Liver (tissue), 9 donors: ENCODE data around the gene SLC10A4. TPM values are rescaled to one million over a fixed set of nuclear protein-coding genes. Genes with fewer than 3 reads are reported as not detected.

Experiments used
- DNase-seq: peaks from one replicate; pipeline ENCODE4 v3.0.0-alpha.2; 2017; ENCODE audit warnings: low spot score
- H3K27ac ChIP-seq, 2 donors: one replicate each; pipeline ENCODE4 v1.7.0; 2013; ENCODE audit warnings: inconsistent platforms in 2 of 2, low read length in 2 of 2, control low read depth in 1 of 2, low read depth in 1 of 2, mild to moderate bottlenecking in 1 of 2
- H3K27me3 ChIP-seq, 4 donors: one replicate each; pipeline versions ENCODE4 v1.6.1 to v1.7.0; 2013; ENCODE audit warnings: low read length in 3 of 4, inconsistent platforms in 1 of 4, mild to moderate bottlenecking in 1 of 4, moderate library complexity in 1 of 4; ENCODE audit not compliant: control insufficient read depth in 4 of 4, insufficient read depth in 4 of 4
- H3K36me3 ChIP-seq, 4 donors: one replicate each; pipeline versions ENCODE4 v1.6.1 to v1.7.0; 2013; ENCODE audit warnings: low read length in 3 of 4, mild to moderate bottlenecking in 3 of 4, low read depth in 1 of 4, moderate library complexity in 1 of 4; ENCODE audit not compliant: control insufficient read depth in 4 of 4, insufficient read depth in 3 of 4
- H3K4me1 ChIP-seq, 4 donors: one replicate each; pipeline versions ENCODE4 v1.6.1 to v1.7.0; 2013; ENCODE audit warnings: low read length in 3 of 4, mild to moderate bottlenecking in 3 of 4, moderate library complexity in 1 of 4; ENCODE audit not compliant: control insufficient read depth in 4 of 4, insufficient read depth in 4 of 4
- H3K4me3 ChIP-seq, 3 donors: one replicate each; pipeline versions ENCODE4 v1.6.1 to v1.7.0; 2013; ENCODE audit warnings: low read length in 3 of 3, control low read depth in 1 of 3, low read depth in 1 of 3, mild to moderate bottlenecking in 1 of 3
- H3K9ac ChIP-seq, 2 donors: one replicate each; pipeline ENCODE4 v1.7.0; 2013; ENCODE audit warnings: low read length in 2 of 2, mild to moderate bottlenecking in 2 of 2, moderate library complexity in 2 of 2, control low read depth in 1 of 2, low read depth in 1 of 2
- H3K9me3 ChIP-seq, 4 donors: one replicate each; pipeline versions ENCODE4 v1.6.1 to v1.7.0; 2013; ENCODE audit warnings: low read length in 3 of 4; ENCODE audit not compliant: control insufficient read depth in 4 of 4
- ATF3 ChIP-seq: IDR thresholded peaks from 2 replicates; pipeline ENCODE4 v1.6.1; 2016; ENCODE audit warnings: antibody characterized with exemption
- CTCF ChIP-seq: fragments of 150-350 bp; IDR thresholded peaks from 2 replicates; pipeline ENCODE4 v1.5.1; 2017; ENCODE audit warnings: improper control_type of control experiment, low read depth, low read length; ENCODE audit not compliant: missing input control
- EGR1 ChIP-seq, 2 donors: IDR thresholded peaks; 2 replicates each; pipeline ENCODE4 v1.6.1; 2016 to 2018; ENCODE audit warnings: antibody characterized with exemption in 2 of 2, low read depth in 2 of 2
- FOXA1 ChIP-seq: IDR thresholded peaks from 2 replicates; pipeline ENCODE4 v1.6.1; 2016; ENCODE audit warnings: antibody characterized with exemption
- FOXA2 ChIP-seq: IDR thresholded peaks from 2 replicates; pipeline ENCODE4 v1.6.1; 2016; ENCODE audit warnings: antibody characterized with exemption
- GABPA ChIP-seq, 2 donors: IDR thresholded peaks in 1 of 2; conservative IDR thresholded peaks in 1 of 2; 2 replicates each; pipeline ENCODE4 v1.6.1; 2016; ENCODE audit warnings: antibody characterized with exemption in 2 of 2, mild to moderate bottlenecking in 1 of 2, moderate library complexity in 1 of 2
- HNF4G ChIP-seq: IDR thresholded peaks from 2 replicates; pipeline ENCODE4 v1.6.1; 2016; ENCODE audit warnings: antibody characterized with exemption
- JUND ChIP-seq, 2 donors: IDR thresholded peaks; 2 replicates each; pipeline ENCODE4 v1.6.1; 2016; ENCODE audit warnings: antibody characterized with exemption in 2 of 2
- NR2F2 ChIP-seq: IDR thresholded peaks from 2 replicates; pipeline ENCODE4 v1.6.1; 2016; ENCODE audit warnings: antibody characterized with exemption
- RAD21 ChIP-seq, 2 donors: IDR thresholded peaks; 2 replicates each; pipeline ENCODE4 v1.6.1; 2016; ENCODE audit warnings: antibody characterized with exemption in 2 of 2, mild to moderate bottlenecking in 2 of 2
- REST ChIP-seq: IDR thresholded peaks from 2 replicates; pipeline ENCODE4 v1.6.1; 2016; ENCODE audit warnings: antibody characterized with exemption, mild to moderate bottlenecking
- RXRA ChIP-seq, 2 donors: IDR thresholded peaks; 2 replicates each; pipeline ENCODE4 v1.6.1; 2017 to 2018; ENCODE audit warnings: antibody characterized with exemption in 2 of 2, mild to moderate bottlenecking in 1 of 2
- SP1 ChIP-seq: IDR thresholded peaks from 2 replicates; pipeline ENCODE4 v1.6.1; 2018; ENCODE audit warnings: antibody characterized with exemption, mild to moderate bottlenecking
- TAF1 ChIP-seq: conservative IDR thresholded peaks from 2 replicates; pipeline ENCODE4 v1.6.1; 2016; ENCODE audit warnings: antibody characterized with exemption, mild to moderate bottlenecking
- YY1 ChIP-seq: IDR thresholded peaks from 2 replicates; pipeline ENCODE4 v1.6.1; 2016; ENCODE audit warnings: antibody characterized with exemption, mild to moderate bottlenecking
- WGBS: extraction: QIAGEN DNeasy Blood & Tissue Kit; methylation state at CpG from one replicate; pipeline ENCODE4 v1.1.7; 2013; 5-methylcytosine and 5-hydroxymethylcytosine counted together
- polyA plus RNA-seq, 2 donors: library from polyadenylated mRNA; stranded (reverse) in 1 of 2; unstranded in 1 of 2; fragments of 200-250 nt in 1 of 2; fragments of >200 nt in 1 of 2; fragmentation: Nextera tagmentation in 1 of 2; extraction: Ambion mirVana in 1 of 2; gene quantifications; one replicate each; pipeline versions ENCODE4 v1.2.1 to v1.2.3, GENCODE V29; 2013 to 2015
- total RNA-seq, 2 donors: library from RNA; depleted of rRNA; stranded (reverse); fragments of >200 nt; gene quantifications; one replicate each; pipeline ENCODE4 v1.2.3, GENCODE V29; 2014
- TF ChIP-seq, protein P1 (sequence below): IDR thresholded peaks from 2 replicates; pipeline ENCODE4 v1.6.1; 2016; ENCODE audit warnings: antibody characterized with exemption
- TF ChIP-seq, protein P2 (sequence below): IDR thresholded peaks from 2 replicates; pipeline ENCODE4 v1.6.1; 2016; ENCODE audit warnings: antibody characterized with exemption
- donor health status: healthy.
- donor health status: healthy.
- donor health status: healthy.
- donor health status: healthy.
- donor health status: healthy.

The SLC10A4 gene
- total and polyA plus RNA-seq, 4 donors, result 0.08 to 1.8 TPM; not detected in 2

- Histone ChIP-seq H3K9ac (no peak overlapping the region), H3K36me3 (no peaks in the 10 kb centered on the region), H3K4me1 (no peaks in the 10 kb centered on the region), H3K27me3 (no peaks in the 10 kb centered on the region), H3K27ac (no peak overlapping the region), H3K4me3 (no peak overlapping the region), H3K9me3 (no peaks in the 10 kb centered on the region)
- no peak for DNase-seq
- no peak for TF ChIP-seq EGR1 (IDR thresholded peaks at IDR 0.05; ENCODE audit: low read depth in 2 of 2)
- no peak for TF ChIP-seq JUND (IDR thresholded peaks at IDR 0.05)
- TF ChIP-seq REST, result no peak
- no peak for TF ChIP-seq CTCF
- no peak for TF ChIP-seq TAF1
- no peak for TF ChIP-seq RAD21 (IDR thresholded peaks at IDR 0.05)
- WGBS, result 89% methylated on average over 6 of the region's 6 CpGs
Measured at GRCh38 chr4:48475770-48476169, 7.4 kb upstream of the SLC10A4 start.

GRCh38 chr4:48478273-48478672 lies 4.9 kb upstream of the SLC10A4 start:
- WGBS, result 90% methylated on average over 2 of the region's 2 CpGs
- Histone ChIP-seq H3K9me3 (no peaks in the 10 kb centered on the region), H3K27ac (no peak overlapping the region), H3K9ac (no peak overlapping the region), H3K4me1 (peaks cover under 1 to 3% (median 1%) of the 10 kb centered on the region in 4 donors), H3K27me3 (peaks cover 0 to 4% (median 1%) of the 10 kb centered on the region in 4 donors), H3K4me3 (no peak overlapping the region), H3K36me3 (no peaks in the 10 kb centered on the region)
- TF ChIP-seq RAD21 (IDR thresholded peaks at IDR 0.05) (no peak), ATF3 (no peak), FOXA2 (no peak), JUND (IDR thresholded peaks at IDR 0.05) (no peak), GABPA (IDR thresholded peaks at IDR 0.05 in 1 of 2, conservative IDR thresholded peaks at IDR 0.05 in 1 of 2) (no peak), FOXA1 (no peak), EGR1 (IDR thresholded peaks at IDR 0.05; ENCODE audit: low read depth in 2 of 2) (no peak), RXRA (IDR thresholded peaks at IDR 0.05) (no peak), REST (no peak), NR2F2 (no peak), TAF1 (no peak), YY1 (no peak), HNF4G (no peak), CTCF (no peak), SP1 (no peak)
- TF ChIP-seq, protein P1, sequence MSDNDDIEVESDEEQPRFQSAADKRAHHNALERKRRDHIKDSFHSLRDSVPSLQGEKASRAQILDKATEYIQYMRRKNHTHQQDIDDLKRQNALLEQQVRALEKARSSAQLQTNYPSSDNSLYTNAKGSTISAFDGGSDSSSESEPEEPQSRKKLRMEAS, result no peak
- TF ChIP-seq, protein P2, sequence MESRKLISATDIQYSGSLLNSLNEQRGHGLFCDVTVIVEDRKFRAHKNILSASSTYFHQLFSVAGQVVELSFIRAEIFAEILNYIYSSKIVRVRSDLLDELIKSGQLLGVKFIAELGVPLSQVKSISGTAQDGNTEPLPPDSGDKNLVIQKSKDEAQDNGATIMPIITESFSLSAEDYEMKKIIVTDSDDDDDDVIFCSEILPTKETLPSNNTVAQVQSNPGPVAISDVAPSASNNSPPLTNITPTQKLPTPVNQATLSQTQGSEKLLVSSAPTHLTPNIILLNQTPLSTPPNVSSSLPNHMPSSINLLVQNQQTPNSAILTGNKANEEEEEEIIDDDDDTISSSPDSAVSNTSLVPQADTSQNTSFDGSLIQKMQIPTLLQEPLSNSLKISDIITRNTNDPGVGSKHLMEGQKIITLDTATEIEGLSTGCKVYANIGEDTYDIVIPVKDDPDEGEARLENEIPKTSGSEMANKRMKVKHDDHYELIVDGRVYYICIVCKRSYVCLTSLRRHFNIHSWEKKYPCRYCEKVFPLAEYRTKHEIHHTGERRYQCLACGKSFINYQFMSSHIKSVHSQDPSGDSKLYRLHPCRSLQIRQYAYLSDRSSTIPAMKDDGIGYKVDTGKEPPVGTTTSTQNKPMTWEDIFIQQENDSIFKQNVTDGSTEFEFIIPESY, result no peak
- no peak for DNase-seq
